Neural progenitor cell (in vitro differentiated cells): ENCODE results near the gene KDM8. TPM values are rescaled to one million over a fixed set of nuclear protein-coding genes. Genes with fewer than 3 reads are reported as not detected.

Experiments used
- DNase-seq: peaks from one replicate; pipeline ENCODE4 v3.0.0-alpha.2; 2016; ENCODE audit warnings: low spot score
- H2AFZ ChIP-seq: fragments of 200-600 bp; sonication (generic); replicated peaks from 2 replicates; pipeline ENCODE4 v1.6.1; 2016; ENCODE audit warnings: antibody characterized with exemption
- H3F3A ChIP-seq: fragments of 200-600 bp; sonication (generic); 2 replicates; pipeline ENCODE4 v1.6.1; 2016; ENCODE audit warnings: antibody characterized with exemption, low read depth
- H3K27ac ChIP-seq: fragments of 200-600 bp; sonication (generic); 2 replicates; pipeline ENCODE4 v1.5.1; 2016; ENCODE audit warnings: mild to moderate bottlenecking
- H3K27me3 ChIP-seq: fragments of 200-600 bp; sonication (generic); 2 replicates; pipeline ENCODE4 v1.6.1; 2016; ENCODE audit warnings: mild to moderate bottlenecking, moderate library complexity
- H3K36me3 ChIP-seq: fragments of 200-600 bp; sonication (generic); 2 replicates; pipeline ENCODE4 v1.5.1; 2016
- H3K4me1 ChIP-seq: fragments of 200-600 bp; sonication (generic); 2 replicates; pipeline ENCODE4 v1.6.1; 2016; ENCODE audit warnings: mixed run types
- H3K4me2 ChIP-seq: fragments of 200-600 bp; sonication (generic); 2 replicates; pipeline ENCODE4 v1.6.1; 2016
- H3K4me3 ChIP-seq: fragments of 200-600 bp; sonication (generic); 2 replicates; pipeline ENCODE4 v1.5.1; 2016
- H3K79me2 ChIP-seq: fragments of 200-600 bp; sonication (generic); 2 replicates; pipeline ENCODE4 v1.6.1; 2016; ENCODE audit warnings: low read depth
- H3K9ac ChIP-seq: fragments of 200-600 bp; sonication (generic); 2 replicates; pipeline ENCODE4 v1.6.1; 2016
- H3K9me3 ChIP-seq: fragments of 200-600 bp; sonication (generic); 2 replicates; pipeline ENCODE4 v1.5.1; 2016; ENCODE audit warnings: low read depth
- H4K20me1 ChIP-seq: fragments of 200-600 bp; sonication (generic); 2 replicates; pipeline ENCODE4 v1.6.1; 2016; ENCODE audit warnings: low read depth
- H3K27ac Mint-ChIP-seq: 3 replicates; pipeline ENCODE4 v1.8.0; 2021; ENCODE audit warnings: mixed read lengths
- H3K27me3 Mint-ChIP-seq: 2 replicates; pipeline ENCODE4 v1.8.0; 2022; ENCODE audit warnings: low read depth, mild to moderate bottlenecking, inconsistent platforms, moderate library complexity, mixed read lengths; ENCODE audit not compliant: insufficient read depth
- H3K36me3 Mint-ChIP-seq: 3 replicates; pipeline ENCODE4 v1.8.0; 2021; ENCODE audit warnings: mixed read lengths
- H3K4me1 Mint-ChIP-seq: 3 replicates; pipeline ENCODE4 v1.8.0; 2021; ENCODE audit warnings: mixed read lengths
- H3K4me3 Mint-ChIP-seq: 3 replicates; pipeline ENCODE4 v1.8.0; 2021; ENCODE audit warnings: mild to moderate bottlenecking, moderate library complexity, mixed read lengths
- H3K9me3 Mint-ChIP-seq: 3 replicates; pipeline ENCODE4 v1.8.0; 2020; ENCODE audit warnings: mixed read lengths
- EZH2 ChIP-seq: fragments of 200-600 bp; sonication (generic); IDR thresholded peaks from 2 replicates; pipeline ENCODE4 v1.6.1; 2017; ENCODE audit warnings: antibody characterized with exemption, mild to moderate bottlenecking, moderate library complexity
- EZH2phosphoT487 ChIP-seq: fragments of 200-600 bp; sonication (generic); IDR thresholded peaks from 2 replicates; pipeline ENCODE4 v1.6.1; 2017; ENCODE audit warnings: antibody characterized with exemption
- total RNA-seq: library from RNA; depleted of rRNA; stranded (reverse); fragments of >200 nt; gene quantifications from 2 replicates; pipeline ENCODE4 v1.2.3, GENCODE V29; 2015; ENCODE audit warnings: low replicate concordance
- TF ChIP-seq, protein P1 (sequence below): fragments of 200-600 bp; sonication (generic); IDR thresholded peaks from 2 replicates; pipeline ENCODE4 v1.5.1; 2017; ENCODE audit warnings: antibody characterized with exemption, mild to moderate bottlenecking

KDM8 gene
- total RNA-seq, 1 donor from 2014 or later = 6.5 TPM

DNA sequence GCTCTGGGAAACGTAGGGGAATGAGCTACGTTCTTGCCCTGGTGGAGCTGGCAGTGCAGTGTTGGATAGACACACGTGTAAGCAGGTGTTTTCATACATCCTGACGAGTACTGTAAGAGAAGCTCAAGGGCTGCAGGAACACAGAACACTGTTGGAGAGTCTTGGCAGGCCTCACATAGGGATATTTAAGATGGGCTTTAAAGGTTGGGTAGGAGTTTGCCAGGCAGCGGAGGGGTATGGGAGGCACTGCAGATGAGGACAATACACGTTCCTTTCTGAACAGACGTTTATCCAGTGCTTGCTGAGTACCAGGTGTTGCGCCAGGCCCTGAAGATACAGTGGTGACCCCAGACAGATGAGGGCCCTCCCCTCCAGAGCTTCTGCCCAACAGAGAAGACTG is 6.3 kb downstream of the KDM8 start:
- no peak overlapping the region for H3K9ac ChIP-seq
- H3K9me3 Mint-ChIP-seq = no peaks in the 10 kb centered on the region
- H3K79me2 ChIP-seq = peaks cover 12% of the 10 kb centered on the region
- no peak for DNase-seq
- no peak overlapping the region for H2AFZ ChIP-seq
- H3K4me1 Mint-ChIP-seq = peaks cover 3% of the 10 kb centered on the region
- H3K27me3 Mint-ChIP-seq = no peaks in the 10 kb centered on the region
- H3K27me3 ChIP-seq = no peaks in the 10 kb centered on the region
- no peak overlapping the region for H3K4me2 ChIP-seq
- H3K9me3 ChIP-seq = no peaks in the 10 kb centered on the region
- H3K27ac Mint-ChIP-seq = no peak overlapping the region
- H3K4me3 Mint-ChIP-seq = no peak overlapping the region
- no peak overlapping the region for H3K4me3 ChIP-seq
- H3K36me3 ChIP-seq = no peaks in the 10 kb centered on the region
- H4K20me1 ChIP-seq = no peaks in the 10 kb centered on the region
- TF ChIP-seq, protein P1, sequence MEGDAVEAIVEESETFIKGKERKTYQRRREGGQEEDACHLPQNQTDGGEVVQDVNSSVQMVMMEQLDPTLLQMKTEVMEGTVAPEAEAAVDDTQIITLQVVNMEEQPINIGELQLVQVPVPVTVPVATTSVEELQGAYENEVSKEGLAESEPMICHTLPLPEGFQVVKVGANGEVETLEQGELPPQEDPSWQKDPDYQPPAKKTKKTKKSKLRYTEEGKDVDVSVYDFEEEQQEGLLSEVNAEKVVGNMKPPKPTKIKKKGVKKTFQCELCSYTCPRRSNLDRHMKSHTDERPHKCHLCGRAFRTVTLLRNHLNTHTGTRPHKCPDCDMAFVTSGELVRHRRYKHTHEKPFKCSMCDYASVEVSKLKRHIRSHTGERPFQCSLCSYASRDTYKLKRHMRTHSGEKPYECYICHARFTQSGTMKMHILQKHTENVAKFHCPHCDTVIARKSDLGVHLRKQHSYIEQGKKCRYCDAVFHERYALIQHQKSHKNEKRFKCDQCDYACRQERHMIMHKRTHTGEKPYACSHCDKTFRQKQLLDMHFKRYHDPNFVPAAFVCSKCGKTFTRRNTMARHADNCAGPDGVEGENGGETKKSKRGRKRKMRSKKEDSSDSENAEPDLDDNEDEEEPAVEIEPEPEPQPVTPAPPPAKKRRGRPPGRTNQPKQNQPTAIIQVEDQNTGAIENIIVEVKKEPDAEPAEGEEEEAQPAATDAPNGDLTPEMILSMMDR = no peak
- TF ChIP-seq EZH2phosphoT487 (no peak), EZH2 (no peak)
- no peak overlapping the region for H3K27ac ChIP-seq
- H3F3A ChIP-seq = no peaks in the 10 kb centered on the region
- peaks cover 3% of the 10 kb centered on the region for H3K4me1 ChIP-seq
- no peaks in the 10 kb centered on the region for H3K36me3 Mint-ChIP-seq

DNA sequence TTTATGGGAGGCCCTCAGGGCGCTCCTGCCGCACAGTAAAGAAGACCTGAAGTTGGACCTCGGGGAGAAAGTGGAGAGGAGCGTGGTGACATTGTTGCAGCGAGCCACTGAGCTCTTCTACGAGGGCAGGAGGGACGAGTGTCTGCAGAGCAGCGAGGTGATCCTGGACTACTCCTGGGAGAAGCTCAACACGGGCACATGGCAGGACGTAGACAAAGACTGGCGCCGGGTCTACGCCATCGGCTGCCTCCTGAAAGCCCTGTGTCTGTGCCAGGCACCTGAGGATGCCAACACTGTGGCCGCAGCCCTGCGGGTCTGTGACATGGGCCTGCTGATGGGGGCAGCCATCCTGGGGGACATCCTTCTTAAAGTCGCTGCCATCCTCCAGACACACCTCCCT is 6.8 kb downstream of the KDM8 start:
- Histone ChIP-seq H2AFZ (no peak overlapping the region), H4K20me1 (no peaks in the 10 kb centered on the region), H3K4me1 (no peaks in the 10 kb centered on the region), H3K9ac (no peak overlapping the region), H3K27ac (no peak overlapping the region), H3K36me3 (no peaks in the 10 kb centered on the region), H3K79me2 (peaks cover 6% of the 10 kb centered on the region), H3F3A (no peaks in the 10 kb centered on the region), H3K4me2 (no peak overlapping the region), H3K4me3 (no peak overlapping the region), H3K27me3 (no peaks in the 10 kb centered on the region), H3K9me3 (no peaks in the 10 kb centered on the region)
- Mint-ChIP-seq H3K27me3 (no peaks in the 10 kb centered on the region), H3K9me3 (no peaks in the 10 kb centered on the region), H3K4me3 (no peak overlapping the region), H3K27ac (no peak overlapping the region), H3K36me3 (no peaks in the 10 kb centered on the region), H3K4me1 (peaks cover 1% of the 10 kb centered on the region)
- TF ChIP-seq, protein P1 = no peak
- no peak for TF ChIP-seq EZH2
- no peak for DNase-seq

DNA sequence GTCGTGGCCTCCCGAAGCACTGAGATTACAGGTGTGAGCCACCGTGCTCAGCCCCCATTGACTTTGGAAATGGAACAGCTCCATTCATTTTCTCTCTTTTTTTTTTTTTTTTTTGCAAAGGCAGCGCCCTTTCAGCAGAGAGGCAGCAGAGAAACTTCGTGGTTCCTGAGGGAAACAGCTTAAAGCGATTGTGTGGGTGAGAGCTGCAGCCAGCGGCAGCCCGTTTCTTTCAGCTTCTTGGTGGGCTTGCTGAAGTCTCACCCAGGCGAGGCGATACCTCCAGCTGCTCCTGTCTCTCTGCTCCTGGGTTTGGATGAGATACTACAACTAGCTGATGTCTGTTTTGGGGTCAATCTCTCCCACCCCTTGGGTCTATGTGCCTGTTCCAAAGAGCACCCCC is 7.7 kb downstream of the KDM8 start:
- Histone ChIP-seq H3K4me2 (no peak overlapping the region), H3K4me3 (no peak overlapping the region), H3K9me3 (no peaks in the 10 kb centered on the region), H3K4me1 (no peaks in the 10 kb centered on the region), H3K79me2 (no peaks in the 10 kb centered on the region), H4K20me1 (no peaks in the 10 kb centered on the region), H3K9ac (no peak overlapping the region), H2AFZ (no peak overlapping the region), H3F3A (no peaks in the 10 kb centered on the region), H3K27ac (no peak overlapping the region), H3K36me3 (no peaks in the 10 kb centered on the region), H3K27me3 (no peaks in the 10 kb centered on the region)
- DNase-seq = no peak
- peaks cover 3% of the 10 kb centered on the region for H3K4me1 Mint-ChIP-seq
- TF ChIP-seq EZH2 = no peak
- TF ChIP-seq EZH2phosphoT487 = no peak
- TF ChIP-seq, protein P1 = no peak
- H3K9me3 Mint-ChIP-seq = no peaks in the 10 kb centered on the region
- H3K27me3 Mint-ChIP-seq = no peaks in the 10 kb centered on the region
- no peak overlapping the region for H3K27ac Mint-ChIP-seq
- no peak overlapping the region for H3K4me3 Mint-ChIP-seq
- H3K36me3 Mint-ChIP-seq = peaks cover 2% of the 10 kb centered on the region
